Measurements from ENCODE around the gene KCNMB3.

DNA sequence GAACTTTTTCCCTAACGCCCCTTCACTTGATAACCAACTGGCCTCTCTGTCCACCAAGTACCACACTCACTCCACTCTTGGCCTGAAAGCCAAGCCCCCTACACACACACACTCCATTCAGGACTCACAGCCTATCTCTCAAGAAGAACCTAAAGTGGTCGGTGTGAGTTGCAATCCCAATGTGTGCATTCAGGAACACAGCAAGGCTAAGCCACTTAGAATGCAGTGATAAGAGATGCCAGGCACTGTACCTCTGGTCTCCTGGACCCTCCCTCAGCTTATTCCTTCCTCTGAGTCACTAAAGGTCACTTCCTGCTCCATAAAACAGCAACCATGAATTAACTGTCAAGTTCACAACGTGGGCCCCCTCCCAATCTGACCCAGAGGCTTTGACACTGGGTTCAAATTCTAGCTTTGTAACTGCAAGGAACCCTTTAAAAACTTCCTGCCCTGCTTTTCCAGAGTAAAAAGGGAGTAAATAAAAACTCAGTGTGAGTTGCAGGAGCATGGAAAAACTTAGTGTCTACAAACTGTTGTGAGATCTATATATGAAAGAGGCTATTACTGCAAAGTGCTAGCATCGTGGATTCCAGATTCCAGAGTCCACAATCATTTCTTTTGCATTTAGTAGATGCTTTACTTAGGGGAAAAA, 17.6 kb upstream of the KCNMB3 start:
- no peak for TF ChIP-seq CTCF (IDR thresholded peaks at IDR 0.05; ENCODE audit: low read depth, low read length, missing input control)
- no peak for TF ChIP-seq TAF1 (conservative IDR thresholded peaks at IDR 0.05)
- TF ChIP-seq REST (IDR thresholded peaks at IDR 0.05): no peak
- TF ChIP-seq ZBTB33 (IDR thresholded peaks at IDR 0.05): no peak
- no peak for TF ChIP-seq JUND (IDR thresholded peaks at IDR 0.05)
- TF ChIP-seq MAX (IDR thresholded peaks at IDR 0.05): no peak
- TF ChIP-seq RXRA (IDR thresholded peaks at IDR 0.05): no peak
- no peak for TF ChIP-seq NR2F2 (IDR thresholded peaks at IDR 0.05)
- TF ChIP-seq RAD21 (IDR thresholded peaks at IDR 0.05): no peak
- no peak for TF ChIP-seq YY1 (IDR thresholded peaks at IDR 0.05)
- no peak for TF ChIP-seq GABPA (IDR thresholded peaks at IDR 0.05 in 1 of 2, conservative IDR thresholded peaks at IDR 0.05 in 1 of 2)
- no peak for TF ChIP-seq EGR1 (IDR thresholded peaks at IDR 0.05; ENCODE audit: low read depth in 2 of 2)
- no peak for TF ChIP-seq SP1 (IDR thresholded peaks at IDR 0.05)

All from liver (tissue), 3 donors.